ENCODE data around the gene AATK.

The AATK gene

GRCh38 chr17:81142301-81143199, 23.5 kb downstream of the AATK start:
- DNase-seq, result no peak

DNA sequence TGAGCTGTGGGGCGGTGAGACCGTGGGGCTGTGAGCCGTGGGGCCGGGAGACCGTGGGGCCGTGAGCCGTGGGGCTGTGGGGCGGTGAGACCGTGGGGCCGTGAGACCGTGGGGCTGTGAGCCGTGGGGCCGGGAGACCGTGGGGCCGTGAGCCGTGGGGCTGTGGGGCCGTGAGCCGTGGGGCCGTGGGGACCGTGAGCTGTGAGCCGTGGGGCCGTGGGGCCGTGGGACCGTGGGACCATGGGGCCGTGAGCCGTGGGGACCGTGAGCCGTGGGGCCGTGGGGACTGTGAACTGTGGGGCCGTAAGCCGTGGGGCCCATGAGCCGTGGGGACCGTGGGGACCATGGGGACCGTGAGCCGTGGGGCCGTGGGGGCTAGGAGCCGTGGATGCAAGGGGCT, 25.3 kb downstream of the AATK start:
- no peak for DNase-seq

- no peak for DNase-seq
Measured at GRCh38 chr17:81140018-81140417, 26.0 kb downstream of the AATK start.

DNA sequence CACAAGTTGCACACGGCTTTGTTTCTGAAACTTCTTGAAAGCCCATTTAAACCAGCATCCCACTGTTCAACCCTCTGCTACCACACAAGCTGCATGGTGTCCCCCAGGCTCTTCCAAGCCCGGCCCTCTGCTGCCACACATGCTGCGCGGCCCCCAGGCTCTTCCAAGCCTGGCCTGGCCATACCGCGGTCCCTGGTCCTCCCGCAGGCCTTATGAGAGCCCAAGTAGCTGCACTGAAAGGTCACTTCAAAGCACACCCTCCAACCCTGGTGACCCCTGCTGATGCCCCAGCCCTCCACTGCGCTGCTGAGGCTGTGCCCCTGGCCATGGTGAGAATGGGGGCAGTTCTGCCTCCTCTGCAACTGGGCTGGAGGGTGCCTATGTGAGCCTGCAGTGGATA, 26.6 kb downstream of the AATK start:
- DNase-seq, result no peak

GRCh38 chr17:81138500-81138899, 27.5 kb downstream of the AATK start:
- no peak for DNase-seq

DNA sequence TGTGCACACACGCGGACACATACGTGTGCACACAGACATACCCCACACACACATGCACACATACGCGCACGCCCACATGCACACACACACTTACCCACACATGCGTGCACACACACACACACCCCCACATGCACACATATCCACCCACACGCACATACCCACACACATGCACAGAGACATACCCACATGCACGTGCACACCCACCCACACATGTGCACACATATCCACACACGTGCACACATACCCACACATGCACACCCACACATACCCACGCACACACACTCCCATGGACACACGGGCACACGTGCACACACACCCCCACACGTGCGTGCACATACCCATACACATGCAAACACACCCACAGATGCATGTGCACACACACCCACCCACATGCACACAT, 27.9 kb downstream of the AATK start:
- DNase-seq, result no peak

DNA sequence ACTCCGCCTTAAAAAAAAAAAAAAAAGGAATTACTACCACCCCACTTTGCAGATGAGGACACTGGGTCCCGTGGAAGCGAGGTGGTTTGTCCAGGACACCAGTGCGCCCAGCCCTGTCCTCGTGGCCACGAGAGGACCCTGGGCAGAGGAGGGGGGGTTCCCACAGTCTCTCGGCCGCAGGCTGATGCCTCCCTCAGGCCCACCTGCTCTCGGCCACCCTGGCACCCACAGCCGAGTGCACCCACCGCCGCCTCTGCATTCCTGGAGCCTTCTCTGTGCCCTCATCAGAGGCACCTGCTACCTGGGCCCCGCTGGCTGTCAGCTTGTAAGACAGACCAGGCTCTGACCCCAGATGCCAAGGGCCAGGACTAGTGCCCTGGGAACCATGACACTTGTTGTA, 28.8 kb downstream of the AATK start:
- no peak for DNase-seq

DNA sequence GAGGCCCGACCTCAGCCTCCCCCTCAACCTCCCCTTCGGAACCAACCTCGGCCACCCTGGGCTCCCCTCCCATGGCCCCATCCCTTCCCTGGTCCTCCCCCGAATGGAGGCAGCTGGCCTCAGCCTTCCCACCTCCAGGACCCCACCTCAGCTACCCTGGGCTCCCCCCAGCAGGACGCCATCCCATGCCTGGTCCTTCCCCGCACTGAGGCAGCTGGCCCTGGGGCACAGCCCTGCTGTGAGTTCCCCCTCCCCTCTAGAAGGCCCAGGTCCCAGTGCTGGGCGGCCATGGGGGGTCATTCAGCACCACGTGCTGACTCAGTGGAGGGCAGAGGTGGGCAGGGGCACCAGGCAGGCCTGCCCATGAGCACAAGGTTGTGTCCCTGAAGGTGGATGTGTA, 29.7 kb downstream of the AATK start:
- DNase-seq, result no peak

GRCh38 chr17:81135505-81136278, 30.3 kb downstream of the AATK start:
- no peak for DNase-seq

DNA sequence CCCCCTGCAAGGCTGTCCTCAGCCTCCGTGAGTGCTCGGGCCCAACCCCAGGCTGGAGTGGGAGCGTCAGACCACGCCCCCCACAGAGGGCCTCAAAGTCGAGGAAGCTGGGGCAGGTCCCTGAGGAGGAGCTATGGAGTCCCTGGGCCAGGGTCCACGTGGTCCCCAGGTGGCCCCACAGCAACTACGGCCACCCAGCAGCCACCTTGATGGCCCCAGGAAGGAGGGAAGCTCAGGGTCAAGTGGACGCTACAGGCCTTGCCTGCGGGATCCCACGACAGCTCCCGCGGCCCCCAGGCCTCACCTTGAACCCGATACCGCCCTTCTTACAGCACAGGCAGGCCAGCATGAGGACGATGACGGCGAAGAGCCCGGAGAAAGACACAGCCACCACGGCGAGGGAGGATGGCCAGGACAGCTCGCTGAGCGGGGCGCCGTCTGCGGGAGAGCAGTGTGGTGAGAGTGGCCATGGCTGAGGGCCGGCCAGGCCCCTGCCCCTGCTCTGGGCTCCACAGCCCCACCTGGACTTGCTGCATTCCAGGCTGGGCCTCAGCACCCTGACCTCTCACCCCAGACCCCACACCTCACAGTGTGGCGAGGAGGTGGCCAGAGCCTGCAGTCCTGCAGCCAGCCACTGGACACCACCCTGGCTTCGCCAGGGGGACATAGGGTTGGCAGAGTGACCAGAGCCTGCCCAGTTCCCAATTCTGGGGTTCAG, 31.8 kb downstream of the AATK start:
- DNase-seq, result no peak

- no peak for DNase-seq
Measured at GRCh38 chr17:81132770-81133723, 33.0 kb downstream of the AATK start.

DNA sequence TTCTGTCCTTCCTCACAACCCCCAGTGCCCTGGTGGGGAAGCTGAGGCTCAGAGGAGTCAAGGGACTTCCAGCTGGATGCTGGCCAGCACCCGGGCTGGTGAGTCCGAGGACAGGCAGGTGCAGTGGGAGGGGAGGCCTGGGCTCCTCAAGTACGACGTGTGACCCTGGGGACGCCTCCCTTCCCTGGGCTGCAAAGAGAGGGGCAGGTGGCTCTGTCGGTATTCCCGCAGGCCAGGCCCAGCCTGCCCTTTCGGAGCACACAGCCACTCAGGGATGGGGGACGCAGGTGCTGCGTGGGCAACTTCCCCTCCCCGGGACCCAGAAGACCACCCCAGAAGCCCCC, 33.9 kb downstream of the AATK start:
- no peak for DNase-seq

DNA sequence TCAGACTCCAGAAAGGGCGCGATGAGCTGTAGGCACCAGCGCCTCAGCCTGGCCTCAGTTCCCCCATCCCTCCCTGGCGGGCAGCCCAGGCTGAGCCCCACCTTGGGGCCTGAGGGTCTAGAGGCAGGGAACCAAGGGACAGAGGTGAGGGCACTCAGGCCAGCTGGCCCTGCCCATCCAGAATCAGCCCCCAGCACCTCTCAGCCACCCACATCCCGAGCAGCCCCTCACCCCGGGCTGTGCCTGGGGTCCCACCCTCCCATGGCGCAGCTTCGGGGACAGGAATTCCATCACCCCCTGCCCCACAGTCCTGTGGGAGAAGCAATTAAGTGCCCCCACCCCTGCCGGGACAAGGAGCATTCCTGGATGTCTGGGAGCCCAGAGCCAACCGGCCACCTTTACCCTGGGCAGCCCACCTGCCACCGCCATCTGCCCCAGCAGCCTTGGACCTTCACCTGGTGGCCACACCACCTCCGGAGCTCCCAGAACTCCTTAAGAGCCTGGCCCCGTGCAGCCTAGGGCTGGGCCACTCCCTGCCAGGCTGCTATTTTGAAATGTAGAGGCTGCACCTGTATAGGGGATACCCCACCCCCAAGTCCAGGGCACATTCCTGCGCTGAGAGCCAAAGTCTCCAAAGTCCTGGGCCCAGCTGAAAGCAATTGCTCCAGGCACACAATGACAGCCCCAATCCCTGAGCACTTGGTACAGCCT, 34.4 kb downstream of the AATK start:
- no peak for DNase-seq

- DNase-seq, result no peak
Measured at GRCh38 chr17:81130385-81131361, 35.3 kb downstream of the AATK start.

DNA sequence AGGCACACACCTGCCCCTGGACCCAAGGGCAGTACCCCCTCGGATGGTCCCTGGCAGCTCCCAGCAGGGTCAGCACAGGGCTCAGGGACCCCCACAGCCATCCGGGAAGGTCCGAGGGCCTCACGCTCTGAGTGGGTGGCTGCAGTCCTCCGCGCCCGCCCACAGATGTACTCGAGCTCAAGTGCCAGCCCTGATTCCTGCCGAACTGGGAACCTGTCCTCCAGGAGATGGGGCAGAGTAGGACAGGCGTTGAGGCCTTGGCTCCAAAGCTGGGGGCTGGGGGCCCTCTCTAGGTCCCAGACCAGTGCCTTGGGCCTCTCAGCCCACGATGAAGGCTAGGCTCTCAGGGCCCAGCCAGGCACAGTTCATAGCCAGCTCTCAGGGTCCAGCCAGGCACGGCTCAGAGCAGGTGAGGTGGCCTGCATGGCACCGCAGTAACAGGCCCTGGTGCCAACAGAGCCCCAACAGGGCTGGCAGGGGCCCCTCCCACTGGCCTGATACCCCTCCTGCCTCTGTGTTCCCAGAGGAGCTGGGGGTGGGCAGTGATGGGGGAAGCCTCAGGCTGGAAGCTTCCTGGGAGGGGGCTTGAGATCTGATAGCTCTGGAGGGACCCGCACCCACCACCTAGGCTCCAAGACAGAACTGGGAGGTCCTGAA, 36.2 kb downstream of the AATK start:
- DNase-seq, result no peak

DNA sequence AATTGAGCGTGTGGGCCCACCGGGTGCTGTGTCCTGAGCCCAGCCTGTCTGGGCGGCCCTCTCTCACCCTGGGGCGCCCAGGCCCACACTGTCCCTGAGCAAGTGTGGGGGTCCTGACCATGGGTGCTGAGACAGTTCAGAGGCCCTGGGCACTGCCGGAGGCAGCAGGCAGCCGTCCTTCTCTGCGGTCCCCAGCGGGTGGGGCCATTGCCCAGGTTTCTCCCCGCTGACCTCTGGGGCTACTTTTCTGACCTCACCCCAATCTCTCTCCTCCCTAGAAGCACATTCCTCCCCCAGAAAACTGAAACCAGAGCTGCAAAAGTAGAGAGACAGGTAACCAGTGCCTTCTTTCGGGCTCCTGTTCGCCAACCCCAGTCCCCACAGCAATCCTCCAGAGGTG, 36.7 kb downstream of the AATK start:
- no peak for DNase-seq

DNA sequence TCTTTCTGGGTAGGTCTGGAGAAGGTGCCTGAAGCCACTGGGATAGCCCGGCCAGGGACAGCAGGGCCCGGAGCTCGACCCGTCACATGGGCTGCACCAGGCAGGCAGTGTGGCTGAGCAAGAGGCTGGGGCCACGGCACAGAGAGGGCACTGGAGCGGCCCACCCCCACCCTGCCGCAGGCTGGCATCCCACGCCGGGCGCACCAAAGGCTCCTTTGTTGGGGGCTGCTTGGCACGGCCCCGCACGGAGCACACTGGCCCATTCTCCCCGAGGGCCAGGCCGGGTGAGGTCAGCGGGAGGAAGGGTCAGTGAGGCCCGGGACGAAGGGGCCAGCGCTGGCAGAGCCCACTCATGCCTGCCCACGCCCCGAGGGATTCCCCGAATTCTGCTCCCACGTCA, 37.2 kb downstream of the AATK start:
- no peak for DNase-seq

DNA sequence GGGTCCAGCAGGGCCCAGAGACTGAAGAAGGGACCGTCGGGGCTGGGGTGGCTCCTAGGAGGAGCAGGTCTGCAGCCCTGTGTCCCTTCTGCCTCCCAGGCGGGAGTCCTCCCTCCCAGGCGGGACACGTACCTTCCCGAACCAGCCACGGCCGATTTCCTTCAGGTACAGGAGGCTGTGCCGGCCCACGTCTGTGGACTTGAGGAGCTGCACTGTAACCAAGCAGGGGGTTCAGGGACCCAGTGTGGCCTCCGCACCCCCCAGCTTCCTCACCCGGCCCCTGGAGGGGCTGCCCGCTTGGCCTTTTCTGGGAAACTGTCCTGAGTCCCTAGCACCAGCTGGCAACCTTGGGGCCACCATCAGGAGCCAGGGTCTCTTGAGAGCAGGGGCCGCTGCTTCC, 37.7 kb downstream of the AATK start:
- no peak for DNase-seq

DNA sequence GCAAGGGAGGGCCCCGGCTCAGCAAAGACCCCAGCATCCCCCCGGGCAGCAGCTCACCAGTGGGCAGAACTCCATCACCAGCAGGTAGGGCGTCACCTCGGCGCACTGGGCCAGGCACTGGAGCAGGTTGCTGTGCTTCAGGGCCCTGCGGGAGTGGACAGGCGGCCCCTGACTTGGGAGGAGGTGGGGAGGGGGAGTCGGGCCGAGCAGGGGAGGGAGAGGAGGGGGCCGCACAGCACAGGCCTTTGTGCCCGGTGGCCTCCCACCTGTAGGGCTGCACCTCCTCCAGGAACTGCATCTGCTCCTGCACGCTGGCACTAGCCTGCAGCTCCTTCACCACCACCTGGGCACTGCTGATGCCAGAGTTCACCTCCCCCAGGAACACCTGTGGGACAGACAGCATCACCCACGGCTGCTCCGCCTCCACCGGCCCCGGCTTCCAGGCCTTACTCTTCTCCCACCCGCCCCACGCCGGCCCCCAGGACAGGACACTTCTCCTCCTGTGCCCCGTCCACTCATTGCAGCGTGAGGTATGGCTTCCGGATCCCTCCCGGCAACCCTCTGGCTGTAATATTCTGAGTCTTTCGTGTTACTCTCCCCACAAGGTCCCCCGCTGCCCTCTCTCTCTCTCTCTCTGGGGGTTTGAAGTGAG, 38.4 kb downstream of the AATK start:
- no peak for DNase-seq

- DNase-seq, result no peak
Measured at GRCh38 chr17:81127133-81127455, 38.9 kb downstream of the AATK start.

Data from SIG-M5 (cell line).